ENCODE measurements around the gene PGRMC2.

- TF ChIP-seq CTCF (IDR thresholded peaks at IDR 0.05), result no peak
- TF ChIP-seq ZFX (IDR thresholded peaks at IDR 0.05; ENCODE audit: borderline replicate concordance), result no peak
Measured at GRCh38 chr4:128289523-128290158, 2.0 kb upstream of the PGRMC2 start.
